GM18511 (cell line): ENCODE data around the gene FAM234B.
"Not testable (repeated sequence)": the region's sequence is repeated elsewhere in the genome, so short reads cannot be mapped to it uniquely, and the experiment has no call there.

Source experiments
- ATAC-seq: cut with Tn5 transposase; IDR thresholded peaks from one replicate; pipeline ENCODE4 v1.9.1; 2021; ENCODE audit warnings: mild to moderate bottlenecking, moderate library complexity; ENCODE audit not compliant: unreplicated experiment

The FAM234B gene

DNA sequence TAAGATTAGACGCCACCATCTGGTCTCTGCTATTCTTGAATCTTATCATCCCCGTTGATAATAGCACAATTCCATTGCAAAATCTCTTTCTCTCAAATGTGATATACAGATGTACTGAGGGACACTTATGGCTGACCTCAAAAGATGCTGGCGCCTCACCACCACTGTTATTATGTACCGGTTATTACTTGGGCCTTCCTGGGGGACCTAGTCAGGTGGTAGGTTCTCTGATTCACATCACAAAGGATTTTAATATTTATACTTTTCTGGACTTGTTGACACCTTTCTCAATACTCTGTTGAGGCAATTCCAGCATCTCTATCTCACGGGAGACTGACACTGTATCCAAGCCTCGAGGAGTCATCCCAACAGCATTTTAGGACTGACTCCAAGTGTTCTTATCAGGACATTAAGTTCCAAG is 21.3 kb upstream of the FAM234B start:
- ATAC-seq, result no peak

DNA sequence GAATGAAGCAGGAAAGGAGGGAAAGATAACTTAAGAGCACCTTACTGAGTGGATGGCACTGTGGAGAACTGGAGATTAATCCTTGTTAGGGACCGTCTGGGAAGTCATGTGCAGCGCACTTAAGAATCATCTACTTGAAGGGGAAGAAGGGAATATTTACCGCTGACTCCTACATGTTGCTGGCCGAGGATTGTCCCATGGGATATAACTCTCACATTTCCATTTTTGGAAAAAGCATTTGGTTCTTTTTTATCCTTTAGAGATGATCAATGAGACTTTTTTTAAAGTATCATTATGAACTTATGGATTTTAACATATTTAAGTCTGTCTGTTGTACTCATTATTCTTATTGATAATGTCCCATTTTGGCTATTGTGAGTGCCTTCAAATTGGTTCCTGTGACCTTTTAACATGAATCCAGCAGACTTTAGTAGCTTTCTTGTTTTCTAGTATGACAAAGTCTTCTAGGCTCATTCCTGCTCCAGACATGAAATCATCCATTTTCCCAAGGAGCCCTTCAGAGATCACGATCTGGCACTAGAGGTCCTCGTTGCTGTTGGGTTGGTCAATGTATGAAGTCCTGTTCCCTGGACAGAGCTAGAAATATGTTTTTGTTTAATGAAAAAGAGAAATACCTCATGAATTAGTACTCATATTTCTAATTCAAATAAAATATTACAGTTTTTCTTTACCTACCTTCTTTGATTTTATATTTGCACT is 20.2 kb upstream of the FAM234B start:
- ATAC-seq, result no peak

DNA sequence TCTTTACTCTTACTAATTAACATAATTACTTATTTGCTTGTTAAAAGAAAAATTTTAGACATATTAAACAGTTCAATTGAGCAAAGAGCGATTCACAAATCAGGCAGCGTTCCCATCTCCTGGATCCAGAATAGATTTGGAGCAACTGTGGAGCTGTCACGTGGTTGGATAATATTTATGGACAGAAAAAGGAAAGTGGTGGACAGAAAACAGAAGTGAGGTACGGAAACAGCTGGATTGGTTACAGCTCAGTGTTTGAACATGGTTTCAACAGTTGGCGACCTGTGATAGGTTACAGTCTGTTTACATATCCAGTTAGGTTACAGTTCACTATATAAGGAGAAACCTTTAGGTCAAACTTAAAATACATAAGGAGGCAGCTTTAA is 19.7 kb upstream of the FAM234B start:
- no peak for ATAC-seq

DNA sequence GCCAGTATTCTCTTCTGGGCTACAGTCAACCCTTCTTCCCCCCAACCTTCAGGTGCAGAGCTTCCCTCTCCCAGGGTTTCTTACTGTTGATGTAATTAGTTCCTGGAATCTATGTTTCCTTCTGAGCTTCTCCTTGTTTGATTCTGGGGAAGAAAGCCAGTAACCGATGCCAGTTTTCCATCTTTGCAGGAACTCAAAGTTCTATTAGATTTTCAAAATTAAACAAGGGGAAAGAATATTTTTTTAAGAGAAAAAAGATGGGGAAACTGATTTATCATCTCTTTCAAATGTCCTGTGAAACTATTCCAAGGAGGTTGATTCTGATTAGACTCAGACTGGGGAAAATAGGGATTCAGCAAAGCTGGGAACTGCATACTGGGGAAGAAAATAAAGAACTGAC is 17.9 kb upstream of the FAM234B start:
- ATAC-seq, result no peak

DNA sequence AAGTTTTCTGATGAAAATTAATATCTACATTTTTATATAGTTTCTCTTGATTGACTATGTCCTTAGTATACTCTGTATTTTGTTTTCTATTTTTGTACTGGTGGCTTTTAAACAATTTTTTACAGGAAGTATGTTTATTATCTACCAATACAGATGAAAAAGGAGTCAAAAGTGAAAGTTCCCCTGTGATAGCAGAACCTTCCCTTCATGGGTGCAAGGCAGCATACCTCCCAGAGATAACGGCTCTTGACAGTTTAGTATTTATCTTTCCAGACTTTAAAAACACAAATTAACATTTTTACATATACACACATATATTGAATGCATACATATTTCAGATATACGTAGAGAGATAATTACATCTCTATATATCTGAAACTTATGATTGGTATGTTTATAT is 17.1 kb upstream of the FAM234B start:
- ATAC-seq, result no peak

DNA sequence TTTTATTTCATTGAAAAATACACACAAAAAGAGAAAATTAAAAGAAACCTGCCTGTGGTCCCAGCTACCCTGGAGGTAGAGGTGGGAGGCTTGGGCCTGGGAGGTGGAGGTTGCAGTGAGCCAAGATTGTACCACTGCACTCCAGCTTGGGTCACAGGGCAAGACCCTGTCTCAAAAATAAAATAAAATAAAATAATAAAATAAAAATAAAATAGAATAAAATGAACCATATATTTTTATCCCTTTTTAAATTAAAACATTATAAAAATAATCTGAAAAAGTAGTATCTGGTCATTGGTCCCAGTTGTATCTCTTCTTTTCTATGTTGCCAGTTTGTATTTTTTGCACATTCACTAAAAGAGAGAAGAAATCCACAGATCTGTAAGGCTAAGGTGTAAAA is 16.7 kb upstream of the FAM234B start:
- no peak for ATAC-seq

DNA sequence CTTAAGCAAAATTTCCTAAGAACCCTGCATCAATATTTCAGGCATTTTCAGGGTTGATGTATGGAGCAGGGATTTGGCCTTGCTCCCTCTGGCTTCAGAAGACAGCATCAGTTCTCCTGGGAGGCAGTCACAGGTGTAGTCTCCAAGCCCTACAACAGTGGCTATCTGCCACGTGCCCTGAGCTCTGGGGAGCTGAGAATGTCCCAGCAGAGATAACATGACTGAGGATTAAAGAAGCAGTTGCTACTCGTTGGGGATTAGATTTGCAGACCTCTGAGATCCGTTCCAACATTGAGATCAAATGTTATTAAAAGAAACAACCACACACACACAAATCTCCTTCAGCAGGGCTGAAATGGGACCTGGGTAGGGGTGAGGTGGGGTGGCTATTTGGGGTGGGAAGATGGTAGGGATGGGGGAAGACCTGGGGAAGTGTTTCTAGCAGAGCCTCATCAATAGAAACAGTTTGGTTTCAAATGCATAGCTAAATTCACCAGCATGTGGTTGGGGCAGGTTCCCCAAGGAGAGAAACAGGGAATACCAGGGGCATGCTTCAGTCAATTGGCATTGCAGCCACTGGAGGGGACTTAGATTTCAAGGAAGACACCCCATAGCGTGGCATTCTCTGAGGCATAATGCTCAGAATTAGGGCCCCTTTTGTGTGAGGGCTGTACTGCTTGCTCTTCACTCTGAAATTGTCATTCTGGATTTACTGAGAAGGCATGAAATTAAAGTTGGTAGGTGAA is 15.2 kb upstream of the FAM234B start:
- no peak for ATAC-seq

DNA sequence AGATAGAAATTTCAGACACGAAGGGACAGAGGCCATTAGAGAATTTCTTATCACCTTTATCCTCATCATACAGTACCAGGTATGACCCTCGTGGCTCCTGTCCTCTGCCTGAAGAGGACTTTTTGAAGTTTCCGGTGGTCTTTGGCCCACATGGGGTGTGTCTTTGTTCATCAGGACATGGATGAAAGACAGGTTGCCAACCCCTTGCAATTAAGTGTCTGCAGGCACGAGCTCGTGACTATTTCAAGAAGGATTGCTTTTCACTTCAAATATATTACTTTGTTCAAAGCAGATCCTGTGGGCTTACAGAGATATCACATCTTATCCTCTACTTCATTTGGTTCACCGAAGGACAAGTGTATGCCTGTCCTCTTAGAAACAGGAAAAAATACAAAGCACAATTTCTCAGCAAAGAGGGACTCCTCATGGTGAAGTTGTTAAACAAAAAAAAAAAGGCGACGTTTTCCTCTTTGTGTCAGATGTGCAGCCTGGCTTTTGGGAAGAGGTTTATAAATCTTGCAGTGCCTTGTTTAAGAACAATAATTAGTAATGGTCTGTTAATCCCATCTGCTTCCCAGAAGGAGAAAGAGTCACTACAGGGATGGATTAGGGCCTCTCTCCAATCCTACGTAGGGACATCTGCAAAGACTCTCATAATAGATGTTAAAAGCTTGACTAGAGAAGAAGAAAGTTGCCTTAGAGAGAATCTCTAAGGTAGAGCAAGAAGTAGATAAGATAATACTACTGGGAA is 13.5 kb upstream of the FAM234B start:
- ATAC-seq, result no peak

DNA sequence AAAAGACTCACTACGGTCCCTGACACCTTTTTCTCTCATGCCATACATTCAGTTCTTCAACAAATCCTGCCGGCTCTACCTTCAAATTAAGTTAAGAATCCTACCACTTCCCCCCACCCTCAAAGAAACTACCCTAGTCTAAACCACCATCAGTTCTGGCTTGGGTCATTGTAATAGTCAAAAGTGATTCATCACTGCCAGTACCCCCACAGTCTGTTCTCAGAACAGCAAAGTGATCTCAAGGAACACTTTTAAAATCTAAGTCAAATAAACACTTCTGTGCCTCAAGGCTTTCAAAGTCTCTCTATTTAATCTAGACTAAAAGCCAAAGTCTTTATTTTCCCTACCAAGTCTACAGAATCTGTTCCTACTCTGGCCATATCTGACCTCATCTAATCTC is 12.0 kb upstream of the FAM234B start:
- ATAC-seq, result no peak

DNA sequence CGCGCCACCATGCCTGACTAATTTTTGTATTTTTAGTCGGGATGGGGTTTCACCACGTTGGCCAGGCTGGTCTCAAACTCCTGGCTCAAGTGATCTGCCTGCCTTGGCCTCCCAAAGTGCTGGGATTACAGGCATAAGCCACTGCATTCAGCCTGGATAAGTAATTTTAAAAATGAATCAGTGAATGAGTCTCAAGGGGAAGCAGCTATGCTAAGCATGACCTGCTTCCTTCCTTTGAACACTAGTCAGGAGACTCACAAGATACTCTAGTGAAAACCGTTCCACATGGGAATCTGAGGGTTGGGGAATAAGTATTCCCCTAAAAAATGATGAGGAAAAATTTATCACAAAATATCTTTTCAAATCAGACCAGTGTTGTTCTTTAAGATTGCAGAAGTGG is 10.7 kb upstream of the FAM234B start:
- ATAC-seq, result no peak

DNA sequence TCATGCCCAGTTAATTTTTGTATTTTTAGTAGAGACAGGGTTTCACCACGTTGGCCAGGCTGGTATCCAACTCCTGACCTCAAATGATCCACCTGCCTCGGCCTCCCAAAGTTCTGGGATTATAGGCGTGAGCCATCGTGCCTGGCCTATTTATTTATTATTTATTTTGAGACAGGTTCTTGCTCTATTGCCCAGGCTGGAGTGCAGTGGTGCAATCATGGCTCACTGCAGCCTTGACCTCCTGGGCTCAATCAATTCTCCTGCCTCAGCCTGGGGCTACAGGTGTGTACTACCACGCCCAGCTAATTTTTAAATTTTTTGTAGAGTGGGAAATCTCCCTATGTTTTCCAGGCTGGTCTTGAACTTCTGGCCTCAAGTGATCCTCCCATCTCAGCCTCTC is 8.8 kb upstream of the FAM234B start:
- ATAC-seq, result not testable (repeated sequence)

DNA sequence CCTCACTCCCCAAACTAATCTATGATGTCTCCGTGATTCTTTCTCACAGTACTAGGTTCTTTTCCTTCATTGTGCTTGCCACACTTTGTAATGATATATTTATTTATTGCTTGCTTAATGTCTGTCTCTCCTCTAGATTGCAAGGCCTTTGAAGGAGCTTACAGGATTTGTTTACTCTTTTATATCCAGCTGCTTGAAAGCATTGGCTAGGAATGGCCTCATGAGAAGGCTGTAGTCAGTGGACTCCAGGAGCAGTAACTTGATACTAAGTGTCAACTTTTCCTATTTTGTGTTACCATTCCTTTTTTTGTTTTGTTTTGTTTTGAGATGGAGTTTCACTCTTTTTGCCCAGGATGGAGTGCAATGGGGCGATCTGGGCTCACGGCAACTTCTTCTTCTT is 7.3 kb upstream of the FAM234B start:
- no peak for ATAC-seq

DNA sequence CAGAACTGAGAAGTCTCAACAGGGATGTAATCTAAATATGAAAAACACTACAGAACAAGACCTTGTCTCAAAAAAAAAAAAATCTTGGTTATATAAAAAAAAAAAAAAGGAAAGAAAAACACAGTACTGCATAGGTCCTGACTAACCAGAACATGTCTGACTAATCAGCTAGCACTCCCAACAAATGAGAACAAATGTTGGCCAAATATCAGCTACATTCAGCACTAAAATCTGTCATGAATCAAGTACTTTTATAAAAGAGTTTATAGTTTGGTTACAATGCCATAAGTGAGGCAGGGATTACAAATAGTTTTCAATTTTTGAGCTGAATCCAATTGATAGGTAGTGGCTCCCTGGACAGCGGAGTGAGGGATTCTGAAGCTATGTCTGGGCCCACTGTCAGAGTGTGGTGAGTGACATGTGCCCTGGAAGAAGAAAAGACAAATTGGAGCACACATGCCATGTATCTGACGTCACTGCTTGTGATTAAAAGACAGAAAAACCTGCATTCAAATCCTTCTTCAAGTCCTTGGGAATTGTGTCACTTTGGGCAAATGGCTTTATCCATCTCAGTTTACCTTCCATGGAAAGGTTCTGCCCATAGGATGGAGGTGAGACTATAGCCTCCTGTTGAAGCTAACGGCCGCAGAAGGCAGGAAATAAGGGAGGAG is 5.6 kb upstream of the FAM234B start:
- ATAC-seq, result no peak

DNA sequence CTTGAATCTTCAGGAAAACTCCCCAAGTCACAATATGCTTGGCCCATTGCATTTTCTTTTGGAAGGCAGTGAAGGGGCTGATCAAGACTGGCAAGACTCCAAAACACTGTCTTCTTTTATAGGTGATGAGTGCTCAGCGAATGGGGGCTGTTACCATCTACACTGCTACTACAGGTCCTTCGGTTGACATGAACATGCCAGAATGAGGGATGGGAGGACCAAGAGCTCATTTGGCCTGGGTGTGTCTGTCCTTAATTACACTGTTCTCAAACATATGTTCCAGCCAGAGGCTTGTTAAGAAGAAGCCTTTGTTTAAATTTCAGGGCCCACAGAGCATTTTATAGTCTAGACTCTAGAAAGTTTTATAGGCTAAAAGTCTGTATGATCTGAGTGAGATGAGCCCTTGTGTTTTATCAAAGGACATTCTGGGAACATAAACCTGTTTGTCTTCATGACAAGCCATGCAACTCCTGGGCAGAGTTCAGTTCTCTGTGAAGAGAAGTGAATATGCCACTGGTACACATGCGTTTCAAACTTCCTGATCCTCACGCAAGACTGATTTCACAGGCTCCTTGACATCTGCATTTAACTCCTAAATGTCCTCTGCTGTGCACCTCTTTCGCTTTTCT is 4.7 kb upstream of the FAM234B start:
- ATAC-seq, result no peak

DNA sequence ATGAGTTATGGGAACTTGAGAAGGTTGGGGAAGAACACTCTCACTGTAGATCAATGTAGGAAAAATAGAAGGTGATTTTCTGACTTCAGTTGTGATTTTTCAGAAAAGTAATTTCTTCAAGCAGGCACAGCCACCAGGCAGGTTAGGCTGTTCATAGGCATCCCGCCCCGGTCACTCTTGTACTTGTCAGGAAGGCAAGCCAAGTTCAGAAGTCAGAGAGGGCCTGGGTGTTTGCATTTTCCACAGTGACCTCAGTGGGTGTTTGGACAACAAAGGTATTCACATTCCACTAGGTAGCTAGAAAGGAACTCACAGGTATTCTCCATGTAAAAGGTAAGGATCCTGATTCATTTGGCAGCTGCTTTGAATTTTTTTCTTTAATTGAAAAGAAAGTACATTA is 3.0 kb upstream of the FAM234B start:
- no peak for ATAC-seq

DNA sequence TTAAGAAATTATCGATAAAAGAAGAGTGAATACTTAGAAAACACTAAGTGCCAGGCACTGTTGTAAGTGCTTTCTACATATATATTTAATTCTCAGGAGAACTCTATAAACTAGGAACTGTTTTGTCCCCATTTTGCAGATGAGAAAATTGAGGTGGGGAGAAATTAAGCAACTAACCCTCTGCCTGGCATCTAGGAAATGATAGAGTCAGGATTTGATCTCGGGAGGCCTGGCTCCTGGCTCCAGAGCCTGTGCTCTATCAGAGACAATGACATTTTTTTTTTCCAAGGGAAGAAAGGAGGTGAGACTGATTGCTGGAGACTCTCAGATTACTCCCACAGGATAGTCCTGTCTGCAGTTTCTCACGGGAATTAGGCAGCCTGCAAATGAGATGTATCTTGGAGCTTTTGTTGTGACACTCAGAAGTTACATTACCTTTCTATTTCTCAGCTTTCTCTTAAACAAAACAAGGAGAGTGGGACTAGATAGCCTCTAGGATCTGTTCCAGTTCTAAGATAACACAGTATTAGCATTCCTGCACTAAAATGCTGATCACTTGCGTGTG is 1.4 kb upstream of the FAM234B start:
- ATAC-seq, result no peak

DNA sequence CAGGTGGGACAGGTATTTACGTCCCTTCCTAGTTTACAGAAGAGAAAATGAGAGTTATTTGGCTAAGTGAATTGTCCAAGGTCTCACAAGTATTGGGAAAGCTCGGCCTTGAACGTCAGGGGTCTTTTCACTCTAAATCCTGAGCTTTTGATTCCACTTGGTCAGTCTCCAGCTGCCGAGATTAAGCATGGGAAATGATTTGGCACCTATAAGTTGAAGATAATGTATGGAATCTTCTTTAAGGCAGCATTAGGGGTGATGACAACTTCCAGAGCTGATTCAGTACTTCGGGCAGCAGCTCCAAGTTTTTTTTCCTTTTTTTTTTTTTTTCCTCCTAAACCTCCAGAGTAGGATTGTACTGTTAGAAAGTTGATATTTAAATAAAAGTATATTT is 722 bp downstream of the FAM234B start:
- no peak for ATAC-seq

DNA sequence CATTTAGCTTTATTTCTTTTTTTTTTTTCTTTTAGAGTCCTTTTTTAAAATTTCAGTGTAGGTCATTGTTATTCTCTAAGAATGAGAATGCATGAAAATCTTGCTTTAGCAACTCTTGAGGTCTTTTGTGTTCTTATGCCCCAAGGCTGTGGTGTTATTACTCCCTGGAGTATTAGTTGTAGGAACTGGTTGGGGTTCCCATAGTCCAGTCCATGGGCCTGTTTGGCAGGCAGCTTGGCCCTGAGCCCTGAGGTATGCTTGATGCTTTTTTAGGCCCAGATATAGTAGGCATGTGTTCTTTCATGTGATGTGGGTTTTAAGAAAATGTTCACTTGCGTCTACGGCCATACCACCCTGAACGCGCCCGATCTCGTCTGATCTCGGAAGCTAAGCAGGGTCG is 1.6 kb downstream of the FAM234B start:
- no peak for ATAC-seq

DNA sequence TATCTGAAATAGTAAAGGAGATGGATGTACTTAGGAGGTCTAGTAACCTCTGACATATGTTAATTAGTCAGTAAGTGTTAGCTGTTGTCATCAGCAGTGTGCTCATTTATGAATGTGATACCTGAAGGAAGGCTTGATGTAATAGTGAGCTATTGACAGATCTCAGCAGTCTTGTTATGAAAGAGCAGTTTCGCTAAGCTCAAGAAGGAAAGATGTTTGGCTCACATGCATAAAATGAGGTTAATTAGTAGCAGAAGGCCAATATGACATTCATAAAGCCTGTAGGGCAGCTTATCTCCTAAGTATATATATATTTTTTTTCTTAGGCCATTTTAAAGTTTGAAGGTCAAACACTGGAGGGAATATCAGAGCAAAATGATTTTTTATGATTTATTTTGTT is 2.8 kb downstream of the FAM234B start:
- ATAC-seq, result no peak

DNA sequence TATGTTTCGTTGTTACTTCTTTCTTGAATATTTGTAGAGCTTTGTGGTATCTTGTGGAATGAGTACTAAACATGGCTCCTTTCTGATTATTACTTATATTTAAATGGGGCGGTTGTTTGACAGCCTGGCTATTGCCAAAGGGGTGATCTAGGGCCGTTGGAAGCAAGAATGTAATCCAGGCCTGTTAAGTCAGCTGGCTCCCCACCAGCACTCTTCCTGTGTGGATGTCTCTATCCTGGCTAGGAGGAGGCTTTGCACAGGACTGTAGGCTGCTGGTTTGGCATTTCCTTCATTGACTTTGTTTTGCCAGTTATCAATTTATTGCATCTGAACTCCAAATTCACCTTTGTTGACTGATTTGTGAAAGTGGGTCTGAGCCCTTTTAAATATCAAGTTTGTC is 5.6 kb downstream of the FAM234B start:
- no peak for ATAC-seq

DNA sequence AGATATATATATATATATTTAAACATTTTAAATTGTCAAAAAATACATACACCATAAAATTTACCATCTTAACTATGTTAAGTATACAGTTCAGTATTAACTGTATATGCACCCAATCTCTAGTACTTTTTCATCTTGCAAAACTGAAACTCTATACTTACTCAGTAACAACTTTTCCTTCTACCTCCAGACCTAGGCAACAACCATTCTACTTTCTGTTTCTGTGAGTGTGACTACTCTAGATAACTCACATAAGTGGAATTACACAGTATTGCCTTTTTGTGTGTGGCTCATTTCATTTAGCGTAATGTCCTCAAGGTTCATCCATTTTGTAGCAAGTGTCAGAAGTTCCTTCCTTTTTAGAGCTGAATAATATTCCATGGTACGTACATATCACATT is 8.2 kb downstream of the FAM234B start:
- ATAC-seq, result no peak
